Fibroblast of gingiva (primary cell): ENCODE results near the gene KRT33A.

ENCODE experiments used
- DNase-seq: peaks from one replicate; pipeline ENCODE4 v3.0.0-alpha.2; 2011; ENCODE audit warnings: low read depth

Gene KRT33A

GRCh38 chr17:41329279-41329948 is 21.2 kb downstream of the KRT33A start:
- peak; percentile 48 for DNase-seq

GRCh38 chr17:41328207-41328606 is 22.4 kb downstream of the KRT33A start:
- DNase-seq = no peak

DNA sequence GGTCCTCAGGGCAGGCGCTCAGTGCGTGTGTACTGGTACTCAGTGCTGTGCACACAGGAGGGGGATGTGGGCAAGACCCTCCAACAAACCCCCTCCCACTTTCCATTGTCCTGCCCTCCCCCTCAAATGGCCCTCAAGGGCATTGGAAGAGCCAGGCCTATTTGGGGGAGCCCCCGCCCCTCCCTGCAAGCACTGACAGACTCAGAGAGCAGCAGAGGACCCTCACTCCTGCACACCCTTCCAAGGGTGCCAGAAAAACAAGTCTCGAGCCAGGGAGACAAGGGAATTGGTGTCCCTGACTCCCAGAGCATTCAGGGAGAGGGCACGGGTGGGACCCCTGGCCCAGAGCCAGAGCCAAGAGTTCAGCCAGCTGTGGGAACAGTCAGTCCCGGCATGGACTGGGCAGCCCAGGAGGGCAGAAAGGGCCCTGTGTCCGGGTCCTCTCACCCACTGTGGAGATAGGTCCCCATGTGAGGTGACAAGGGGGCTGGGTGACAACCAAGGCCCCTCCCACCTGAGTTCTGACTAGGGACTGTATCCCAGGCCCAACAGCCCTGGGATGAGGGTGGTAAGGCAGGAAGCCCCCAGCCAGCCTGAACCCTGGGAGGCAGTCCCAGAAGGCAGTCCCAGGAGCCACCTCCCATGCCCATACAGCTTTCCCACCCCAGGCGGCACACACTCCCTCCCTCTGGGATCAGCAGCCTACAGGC is 23.1 kb downstream of the KRT33A start:
- no peak for DNase-seq

- DNase-seq = no peak
Measured at GRCh38 chr17:41326173-41327145, 24.2 kb downstream of the KRT33A start.

- no peak for DNase-seq
Measured at GRCh38 chr17:41325611-41326010, 25.0 kb downstream of the KRT33A start.

DNA sequence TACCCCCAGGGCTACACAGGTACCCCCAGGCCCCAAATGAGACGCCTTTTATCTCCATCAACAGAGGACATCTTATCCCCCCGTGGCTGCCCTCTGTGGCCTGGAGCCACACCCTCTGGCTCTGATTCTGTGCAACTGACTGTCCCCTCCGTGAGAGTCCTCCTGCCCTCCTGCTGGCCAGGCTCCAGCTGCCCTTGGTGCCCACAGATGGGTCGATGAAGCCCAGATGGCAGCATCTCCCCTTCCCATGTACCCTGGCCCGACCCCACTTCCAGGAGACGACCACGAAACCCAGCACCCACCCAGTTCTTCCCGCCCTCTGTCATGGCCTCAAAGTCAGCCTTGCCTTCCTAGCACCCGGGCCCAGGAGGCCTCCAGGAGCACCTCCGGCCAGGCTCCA is 25.5 kb downstream of the KRT33A start:
- no peak for DNase-seq

DNA sequence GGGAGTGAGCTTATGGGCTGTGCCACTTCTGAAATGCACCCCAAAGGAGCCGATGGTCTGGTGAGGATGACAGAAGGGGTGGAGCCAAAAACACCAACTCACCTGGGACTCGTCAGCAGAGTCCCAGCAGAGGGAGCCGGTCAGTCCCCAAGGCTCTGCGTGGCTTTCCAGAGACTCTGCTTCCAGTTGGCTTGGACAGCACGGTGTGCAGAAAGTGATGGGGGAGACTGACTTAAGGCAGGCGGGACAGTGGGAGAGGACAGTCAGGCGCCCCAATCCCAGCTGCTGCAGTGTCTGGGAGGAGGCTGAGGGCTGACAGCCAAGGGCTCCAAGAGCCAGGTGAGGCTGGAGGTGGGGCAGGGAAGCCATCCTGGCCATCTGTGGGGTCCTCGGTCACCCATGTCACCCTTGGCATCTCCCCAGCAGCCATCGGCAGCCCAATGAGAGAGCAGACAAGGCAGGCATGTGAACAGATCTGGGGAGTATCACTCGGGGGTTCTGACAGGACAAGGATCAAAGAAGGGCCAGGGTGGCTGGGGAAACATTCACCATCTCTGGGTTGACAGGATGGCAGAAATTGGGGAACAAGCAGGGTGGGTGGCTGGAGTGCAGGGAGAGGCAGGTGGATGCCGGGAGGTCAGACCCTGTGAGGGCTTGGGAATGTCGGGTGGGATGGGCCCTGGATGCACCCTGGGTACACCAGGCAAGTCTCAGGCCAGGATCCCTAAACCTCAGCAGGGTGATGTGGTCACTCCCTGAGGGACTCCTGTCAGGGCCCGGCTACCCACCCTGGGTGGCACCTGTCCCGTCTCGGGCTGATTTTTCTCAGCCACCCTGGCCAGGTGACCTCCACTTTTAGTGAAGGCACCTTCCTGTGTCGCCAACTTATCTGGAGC is 26.2 kb downstream of the KRT33A start:
- DNase-seq = no peak

DNA sequence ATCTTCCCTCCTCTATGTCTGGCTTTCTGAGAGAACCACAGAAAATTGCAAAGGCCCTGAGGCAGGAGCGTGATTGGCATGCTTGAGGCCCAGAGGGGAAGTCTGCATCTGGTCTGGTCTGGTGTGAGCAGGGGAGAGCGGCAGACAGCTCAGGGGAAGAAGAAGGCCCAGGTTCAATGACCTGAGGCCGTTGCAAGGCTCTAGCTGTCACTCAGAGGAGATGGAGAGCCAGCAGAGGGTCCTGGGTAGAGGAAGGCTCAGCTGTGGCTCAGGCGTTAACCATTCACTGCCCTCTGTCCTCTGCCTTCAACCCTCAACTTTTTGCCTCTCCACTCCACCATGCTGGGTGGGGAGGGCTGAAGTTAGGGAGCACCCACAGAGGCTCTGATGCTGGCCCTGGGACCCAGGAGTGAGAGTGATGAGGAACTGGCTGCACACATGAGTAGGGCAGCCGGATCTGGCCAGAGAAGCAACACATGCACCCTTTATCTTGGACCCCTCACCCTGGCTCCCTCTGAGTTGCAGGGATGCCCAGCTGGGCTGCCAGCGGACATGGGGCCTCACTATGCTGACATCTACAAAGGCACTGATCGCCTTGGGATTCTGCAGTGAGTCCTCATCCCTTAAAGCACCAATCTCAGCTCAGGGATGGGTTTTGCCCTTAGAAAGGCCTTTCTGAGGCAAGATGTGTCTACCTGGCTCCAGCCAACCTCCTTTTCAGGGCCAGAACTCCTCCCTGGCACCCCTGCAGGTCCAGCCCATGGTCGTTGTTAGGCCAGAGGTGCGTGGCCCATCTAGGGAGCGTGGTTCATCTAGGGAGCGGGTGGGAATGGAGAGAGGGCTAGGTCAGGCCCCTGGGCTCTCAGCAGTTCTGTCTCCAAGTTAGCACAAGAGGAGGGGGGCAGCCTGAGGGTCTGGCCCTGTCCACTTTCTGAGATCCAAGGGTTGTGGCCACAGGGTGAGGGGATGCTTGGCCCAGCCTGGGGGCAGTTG is 27.4 kb downstream of the KRT33A start:
- no peak for DNase-seq

DNA sequence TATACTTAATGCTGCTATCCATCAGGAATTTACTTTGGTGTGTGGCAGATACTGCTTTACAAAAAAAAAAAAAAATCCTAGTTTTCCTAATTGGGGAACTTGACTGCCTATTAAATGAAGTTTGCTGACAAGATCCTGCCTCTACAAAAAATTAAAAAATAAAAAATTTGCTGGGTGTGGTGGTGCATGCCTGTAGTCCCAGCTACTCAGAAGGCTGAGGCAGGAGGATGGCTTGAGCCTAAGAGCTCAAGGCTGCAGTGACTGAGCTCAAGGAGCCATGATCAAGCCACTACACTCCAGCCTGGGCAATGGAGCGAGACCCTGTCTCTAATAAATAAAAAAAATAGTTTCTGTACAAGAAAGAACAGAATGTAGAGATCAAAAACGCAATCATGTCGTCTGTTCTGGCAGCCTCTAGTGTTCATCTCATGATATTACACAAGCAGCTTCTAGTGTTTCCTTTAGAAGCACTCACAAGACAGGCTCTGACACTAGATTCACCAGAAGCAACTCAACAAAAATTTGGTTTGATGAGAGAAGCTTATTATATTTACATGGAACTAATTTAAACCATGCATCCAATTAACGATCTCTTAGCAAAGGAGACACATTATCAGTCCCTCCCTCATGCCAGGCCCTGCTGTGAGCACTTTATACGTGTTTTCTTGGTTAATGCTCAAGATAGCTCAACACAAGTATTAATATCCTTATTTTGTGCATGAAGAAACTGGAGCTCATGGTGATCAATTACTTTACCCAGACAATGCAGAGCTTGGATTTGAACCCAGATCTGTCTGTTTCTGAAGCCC is 28.3 kb downstream of the KRT33A start:
- DNase-seq = peak; percentile 71

DNA sequence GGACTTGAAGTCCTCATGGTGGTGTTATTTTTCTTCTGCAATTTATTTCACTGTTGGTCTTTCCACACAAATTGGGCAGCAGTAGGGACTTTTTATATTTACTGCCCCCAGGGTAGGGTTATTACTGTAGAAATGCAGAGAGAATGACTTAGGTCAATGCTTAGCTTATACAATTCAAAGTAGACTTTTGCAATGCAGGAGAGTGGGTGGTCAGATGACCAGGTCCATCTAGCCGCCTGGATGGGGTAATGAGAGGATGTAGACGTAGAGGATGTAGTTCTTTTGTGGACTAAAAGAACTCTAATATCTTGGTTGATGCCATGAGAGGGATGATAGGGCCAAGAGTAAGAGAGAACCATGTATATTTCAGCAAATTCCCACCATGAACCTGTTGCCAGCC is 32.4 kb downstream of the KRT33A start:
- no peak for DNase-seq

DNA sequence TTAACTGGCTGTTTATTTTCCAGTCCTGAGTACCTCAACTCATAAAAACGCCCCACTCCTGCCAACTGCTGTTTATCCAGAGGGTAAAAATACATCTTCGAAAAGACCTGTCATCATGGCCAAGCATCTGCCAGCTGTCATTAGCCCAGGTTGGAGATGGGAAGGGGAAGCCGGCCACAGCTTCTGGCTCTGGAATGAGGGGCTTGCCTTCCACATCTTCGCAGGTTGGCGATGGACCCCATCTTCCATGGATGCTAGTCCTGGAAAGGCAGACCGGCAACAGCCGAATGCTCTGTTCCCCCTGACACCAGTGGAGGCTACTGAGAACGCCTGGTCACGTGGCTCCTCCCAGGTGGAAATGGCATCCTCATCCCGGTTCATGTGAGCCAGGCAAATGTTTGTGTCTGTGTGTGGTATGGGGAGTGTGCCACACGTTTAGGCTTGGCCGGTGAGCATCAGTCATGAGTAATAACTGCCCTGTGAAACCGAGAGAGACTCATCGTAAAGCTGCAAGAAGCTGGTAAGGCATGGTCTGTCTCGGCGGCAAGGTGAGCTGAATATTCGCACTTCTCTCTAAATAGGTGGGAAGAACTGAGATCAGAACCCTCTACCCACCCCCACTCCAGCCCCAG is 34.7 kb downstream of the KRT33A start:
- DNase-seq = no peak

DNA sequence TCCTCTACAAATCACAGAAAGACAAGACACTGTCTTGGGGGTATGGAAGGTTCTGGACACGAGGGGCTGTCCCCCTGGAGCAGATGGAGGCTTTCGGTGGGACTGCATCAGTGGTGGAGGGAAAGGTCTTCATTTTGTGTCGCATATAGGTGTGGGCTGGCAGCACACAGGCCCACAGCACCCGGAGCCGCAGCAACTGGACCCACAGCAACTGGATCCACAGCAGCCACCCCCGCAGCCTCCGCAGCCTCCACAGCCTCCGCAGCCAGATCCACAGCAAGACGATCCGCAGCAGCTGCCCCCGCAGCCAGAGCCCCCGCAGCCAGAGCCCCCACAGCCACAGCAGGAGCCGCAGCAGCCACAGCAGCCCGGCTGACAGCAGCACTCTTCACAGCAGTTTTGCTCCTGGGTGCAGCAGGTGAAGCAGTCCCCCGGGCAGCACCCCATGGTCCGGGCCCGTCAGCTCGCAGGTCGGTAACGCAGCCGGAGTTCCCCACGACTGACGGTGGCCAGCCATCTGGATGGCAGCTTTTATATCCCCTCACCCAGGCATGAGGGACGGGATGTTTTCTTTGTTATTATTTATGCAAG is 35.3 kb downstream of the KRT33A start, which contains the start of gene KRTAP17-1:
TSS of gene KRTAP17-1 (minus strand) at position 507 of the 591 bp plus-strand sequence. CDS start at position 447, 60 bp downstream.
- no peak for DNase-seq

- no peak for DNase-seq
Measured at GRCh38 chr17:41311111-41311510, 39.5 kb downstream of the KRT33A start.

DNA sequence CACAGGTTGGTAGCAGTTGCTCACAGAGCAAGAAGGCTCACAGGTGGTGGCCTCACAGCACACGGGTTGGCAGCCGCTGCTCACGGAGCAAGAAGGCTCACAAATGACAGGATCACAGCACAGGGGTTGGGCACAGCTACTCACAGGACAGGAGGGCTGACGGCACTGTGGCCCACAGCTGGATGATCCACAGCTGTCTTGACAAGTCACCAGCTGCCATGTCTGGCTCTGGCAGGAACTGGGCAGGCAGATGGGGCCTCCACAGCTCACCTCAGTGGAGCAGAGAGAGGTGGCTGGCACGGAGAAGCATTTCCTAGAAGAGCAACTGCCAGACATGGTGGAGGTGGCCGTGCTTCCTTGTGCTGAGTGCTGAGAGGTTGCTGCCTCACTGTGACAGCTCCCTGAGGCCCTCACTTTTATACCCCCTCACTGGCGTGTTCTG is 41.7 kb downstream of the KRT33A start, which contains the start of gene KRTAP16-1:
TSS of gene KRTAP16-1 (minus strand) at position 392 of the 442 bp plus-strand sequence. CDS start at position 336, 56 bp downstream.
- no peak for DNase-seq

GRCh38 chr17:41308251-41308917 is 42.2 kb downstream of the KRT33A start:
- DNase-seq = peak; percentile 24

- peak; percentile 89 for DNase-seq
Measured at GRCh38 chr17:41307647-41308046, 43.0 kb downstream of the KRT33A start.

GRCh38 chr17:41304091-41304490 is 46.5 kb downstream of the KRT33A start:
- no peak for DNase-seq

- no peak for DNase-seq
Measured at GRCh38 chr17:41302981-41303380, 47.6 kb downstream of the KRT33A start.
